ENCODE measurements around the gene CX3CR1. TPM values are rescaled to one million over a fixed set of nuclear protein-coding genes. Genes with fewer than 3 reads are reported as not detected.

Gene CX3CR1
- total and polyA plus RNA-seq, 5 donors from 2014 or later = 1.0 to 2.2 (median 1.6) TPM

GRCh38 chr3:39251576-39251975, 28.3 kb downstream of the CX3CR1 start:
- Mint-ChIP-seq H3K4me3 (no peak overlapping the region), H3K4me1 (peaks cover 5 to 18% (median 18%) of the 10 kb centered on the region in 4 donors), H3K27ac (no peak overlapping the region), H3K36me3 (no peaks in the 10 kb centered on the region), H3K27me3 (peaks cover 5% of the 10 kb centered on the region), H3K9me3 (no peaks in the 10 kb centered on the region)
- ATAC-seq (ENCODE audit: low read depth in 2 of 2) (no peak), DNase-seq (no peak)
- H3K36me3 ChIP-seq (ENCODE audit: control insufficient read depth, insufficient read depth, low read length) = no peaks in the 10 kb centered on the region
- H3K9me3 ChIP-seq (ENCODE audit: control insufficient read depth in 2 of 2, low read length in 2 of 2) = no peaks in the 10 kb centered on the region
- no peaks in the 10 kb centered on the region for H3K27me3 ChIP-seq (ENCODE audit: control insufficient read depth, insufficient read depth, low read length)
- peaks cover 12% of the 10 kb centered on the region for H3K4me1 ChIP-seq (ENCODE audit: control insufficient read depth, insufficient read depth, low read length, poor library complexity, severe bottlenecking)
- no peak overlapping the region for H3K27ac ChIP-seq (ENCODE audit: insufficient read depth, low read length, poor library complexity, severe bottlenecking)
- no peak overlapping the region for H3K4me3 ChIP-seq (ENCODE audit: low read depth, low read length)

GRCh38 chr3:39250116-39250747, 29.6 kb downstream of the CX3CR1 start:
- Mint-ChIP-seq H3K4me3 (no peak overlapping the region), H3K4me1 (peaks cover 0 to 7% (median 5%) of the 10 kb centered on the region in 4 donors), H3K36me3 (no peaks in the 10 kb centered on the region), H3K27ac (peak overlapping the region in 1 of 3 donors; percentile 49), H3K9me3 (no peaks in the 10 kb centered on the region), H3K27me3 (peaks cover 5% of the 10 kb centered on the region)
- Histone ChIP-seq H3K4me1 (ENCODE audit: control insufficient read depth, insufficient read depth, low read length, poor library complexity, severe bottlenecking) (no peaks in the 10 kb centered on the region), H3K4me3 (ENCODE audit: low read depth, low read length) (no peak overlapping the region), H3K36me3 (ENCODE audit: control insufficient read depth, insufficient read depth, low read length) (no peaks in the 10 kb centered on the region), H3K27me3 (ENCODE audit: control insufficient read depth, insufficient read depth, low read length) (no peaks in the 10 kb centered on the region), H3K9me3 (ENCODE audit: control insufficient read depth in 2 of 2, low read length in 2 of 2) (no peaks in the 10 kb centered on the region), H3K27ac (ENCODE audit: insufficient read depth, low read length, poor library complexity, severe bottlenecking) (no peak overlapping the region)
- ATAC-seq (ENCODE audit: low read depth in 2 of 2) (no peak), DNase-seq (no peak)

- DNase-seq (no peak), ATAC-seq (ENCODE audit: low read depth in 2 of 2) (no peak)
- peak overlapping the region in 1 of 3 donors; percentile 49 for H3K27ac Mint-ChIP-seq
- no peak overlapping the region for H3K4me3 Mint-ChIP-seq
- Histone ChIP-seq H3K27ac (ENCODE audit: insufficient read depth, low read length, poor library complexity, severe bottlenecking) (no peak overlapping the region), H3K9me3 (ENCODE audit: control insufficient read depth in 2 of 2, low read length in 2 of 2) (no peaks in the 10 kb centered on the region), H3K36me3 (ENCODE audit: control insufficient read depth, insufficient read depth, low read length) (no peaks in the 10 kb centered on the region), H3K4me1 (ENCODE audit: control insufficient read depth, insufficient read depth, low read length, poor library complexity, severe bottlenecking) (no peaks in the 10 kb centered on the region), H3K27me3 (ENCODE audit: control insufficient read depth, insufficient read depth, low read length) (peaks cover 2% of the 10 kb centered on the region), H3K4me3 (ENCODE audit: low read depth, low read length) (no peak overlapping the region)
- peaks cover 0 to under 1% (median 0%) of the 10 kb centered on the region in 4 donors for H3K4me1 Mint-ChIP-seq
- peaks cover 5% of the 10 kb centered on the region for H3K27me3 Mint-ChIP-seq
- H3K9me3 Mint-ChIP-seq = peaks cover 0 to under 1% (median 0%) of the 10 kb centered on the region in 7 donors
- no peaks in the 10 kb centered on the region for H3K36me3 Mint-ChIP-seq
Measured at GRCh38 chr3:39249453-39250115, 30.3 kb downstream of the CX3CR1 start.

- H3K4me1 ChIP-seq (ENCODE audit: control insufficient read depth, insufficient read depth, low read length, poor library complexity, severe bottlenecking) = no peaks in the 10 kb centered on the region
- Mint-ChIP-seq H3K4me1 (no peaks in the 10 kb centered on the region), H3K36me3 (peaks cover 4% of the 10 kb centered on the region), H3K27ac (no peak overlapping the region), H3K27me3 (peaks cover 15% of the 10 kb centered on the region), H3K4me3 (no peak overlapping the region), H3K9me3 (peaks cover 0 to 8% (median 2%) of the 10 kb centered on the region in 7 donors)
- H3K9me3 ChIP-seq (ENCODE audit: control insufficient read depth in 2 of 2, low read length in 2 of 2) = peaks cover 0 to 2% of the 10 kb centered on the region in 2 experiments
- no peaks in the 10 kb centered on the region for H3K36me3 ChIP-seq (ENCODE audit: control insufficient read depth, insufficient read depth, low read length)
- no peak overlapping the region for H3K27ac ChIP-seq (ENCODE audit: insufficient read depth, low read length, poor library complexity, severe bottlenecking)
- H3K4me3 ChIP-seq (ENCODE audit: low read depth, low read length) = no peak overlapping the region
- H3K27me3 ChIP-seq (ENCODE audit: control insufficient read depth, insufficient read depth, low read length) = peaks cover 4% of the 10 kb centered on the region
- ATAC-seq (ENCODE audit: low read depth in 2 of 2) = no peak
- no peak for DNase-seq
Measured at GRCh38 chr3:39241561-39241960, 38.3 kb downstream of the CX3CR1 start.

- Histone ChIP-seq H3K27ac (ENCODE audit: insufficient read depth, low read length, poor library complexity, severe bottlenecking) (no peak overlapping the region), H3K36me3 (ENCODE audit: control insufficient read depth, insufficient read depth, low read length) (no peaks in the 10 kb centered on the region), H3K4me1 (ENCODE audit: control insufficient read depth, insufficient read depth, low read length, poor library complexity, severe bottlenecking) (peaks cover 9% of the 10 kb centered on the region), H3K4me3 (ENCODE audit: low read depth, low read length) (no peak overlapping the region), H3K27me3 (ENCODE audit: control insufficient read depth, insufficient read depth, low read length) (peaks cover 11% of the 10 kb centered on the region), H3K9me3 (ENCODE audit: control insufficient read depth in 2 of 2, low read length in 2 of 2) (no peaks in the 10 kb centered on the region)
- no peak for ATAC-seq (ENCODE audit: low read depth in 2 of 2)
- Mint-ChIP-seq H3K27me3 (peaks cover 35% of the 10 kb centered on the region), H3K9me3 (no peaks in the 10 kb centered on the region), H3K36me3 (no peaks in the 10 kb centered on the region), H3K27ac (no peak overlapping the region), H3K4me3 (no peak overlapping the region), H3K4me1 (peaks cover 12 to 29% (median 14%) of the 10 kb centered on the region in 4 donors)
- no peak for DNase-seq
Measured at GRCh38 chr3:39237027-39237426, 42.8 kb downstream of the CX3CR1 start.

GRCh38 chr3:39234651-39235050, 45.2 kb downstream of the CX3CR1 start:
- no peak overlapping the region for H3K27ac ChIP-seq (ENCODE audit: insufficient read depth, low read length, poor library complexity, severe bottlenecking)
- peaks cover 41% of the 10 kb centered on the region for H3K27me3 Mint-ChIP-seq

GRCh38 chr3:39232859-39233258, 47.0 kb downstream of the CX3CR1 start:
- H3K4me1 ChIP-seq (ENCODE audit: control insufficient read depth, insufficient read depth, low read length, poor library complexity, severe bottlenecking) = peaks cover 9% of the 10 kb centered on the region
- H3K27me3 Mint-ChIP-seq = peaks cover 35% of the 10 kb centered on the region
- no peaks in the 10 kb centered on the region for H3K9me3 ChIP-seq (ENCODE audit: control insufficient read depth in 2 of 2, low read length in 2 of 2)
- no peaks in the 10 kb centered on the region for H3K36me3 ChIP-seq (ENCODE audit: control insufficient read depth, insufficient read depth, low read length)
- no peak for ATAC-seq (ENCODE audit: low read depth in 2 of 2)
- H3K27ac Mint-ChIP-seq = no peak overlapping the region
- no peak overlapping the region for H3K4me3 Mint-ChIP-seq
- H3K9me3 Mint-ChIP-seq = no peaks in the 10 kb centered on the region
- no peaks in the 10 kb centered on the region for H3K36me3 Mint-ChIP-seq
- peaks cover 19% of the 10 kb centered on the region for H3K27me3 ChIP-seq (ENCODE audit: control insufficient read depth, insufficient read depth, low read length)
- no peak for DNase-seq
- no peak overlapping the region for H3K27ac ChIP-seq (ENCODE audit: insufficient read depth, low read length, poor library complexity, severe bottlenecking)
- no peak overlapping the region for H3K4me3 ChIP-seq (ENCODE audit: low read depth, low read length)
- peaks cover 12 to 29% (median 14%) of the 10 kb centered on the region in 4 donors for H3K4me1 Mint-ChIP-seq

More at GRCh38 chr3:39234651-39235050, 45.2 kb downstream of the CX3CR1 start:
- ATAC-seq (ENCODE audit: low read depth in 2 of 2) (peak; percentile 81 to 92), DNase-seq (peak in 2 of 3 donors; percentile 10 to 90)
- Histone ChIP-seq H3K9me3 (ENCODE audit: control insufficient read depth in 2 of 2, low read length in 2 of 2) (no peaks in the 10 kb centered on the region), H3K36me3 (ENCODE audit: control insufficient read depth, insufficient read depth, low read length) (no peaks in the 10 kb centered on the region), H3K4me1 (ENCODE audit: control insufficient read depth, insufficient read depth, low read length, poor library complexity, severe bottlenecking) (peaks cover 9% of the 10 kb centered on the region), H3K27me3 (ENCODE audit: control insufficient read depth, insufficient read depth, low read length) (peaks cover 19% of the 10 kb centered on the region), H3K4me3 (ENCODE audit: low read depth, low read length) (peak overlapping the region; percentile 21)
- Mint-ChIP-seq H3K4me1 (peaks cover 12 to 29% (median 14%) of the 10 kb centered on the region in 4 donors), H3K27ac (peak overlapping the region in 1 of 3 donors; percentile 22), H3K36me3 (no peaks in the 10 kb centered on the region), H3K9me3 (no peaks in the 10 kb centered on the region), H3K4me3 (peak overlapping the region in 2 of 4 donors; percentile 45 to 55)

Measured in CD4-positive, CD25-positive, alpha-beta regulatory T cell (primary cell).